NCI-H2029 (cell line): ENCODE results near the gene ZNF322.
"Not testable (repeated sequence)": the region's sequence is repeated elsewhere in the genome, so short reads cannot be mapped to it uniquely, and the experiment has no call there.

ENCODE experiments used
- DNase-seq: peaks from one replicate; lab custom pipeline; 2025; lab: John Stamatoyannopoulos, UW

ZNF322 gene

GRCh38 chr6:26659042-26659999, at the start of gene ZNF322:
Gene ZNF322 (minus strand): TSS chr6:26659746. CDS start chr6:26638553, 21,193 bp downstream.
- DNase-seq, result peak; percentile 91

- DNase-seq, result not testable (repeated sequence)
Measured at GRCh38 chr6:26705780-26706179, 46.2 kb upstream of the ZNF322 start.

GRCh38 chr6:26705352-26705751, 45.8 kb upstream of the ZNF322 start:
- DNase-seq, result not testable (repeated sequence)

GRCh38 chr6:26701023-26701747, 41.6 kb upstream of the ZNF322 start:
- DNase-seq, result not testable (repeated sequence)

GRCh38 chr6:26697496-26697895, 38.0 kb upstream of the ZNF322 start:
- DNase-seq, result not testable (repeated sequence)

- DNase-seq, result not testable (repeated sequence)
Measured at GRCh38 chr6:26689324-26689947, 29.9 kb upstream of the ZNF322 start.

- DNase-seq, result not testable (repeated sequence)
Measured at GRCh38 chr6:26682435-26683042, 23.0 kb upstream of the ZNF322 start.

- DNase-seq, result not testable (repeated sequence)
Measured at GRCh38 chr6:26673287-26673686, 13.7 kb upstream of the ZNF322 start.

GRCh38 chr6:26670558-26670957, 11.0 kb upstream of the ZNF322 start:
- DNase-seq, result not testable (repeated sequence)

GRCh38 chr6:26670003-26670402, 10.5 kb upstream of the ZNF322 start:
- DNase-seq, result not testable (repeated sequence)

- no peak for DNase-seq
Measured at GRCh38 chr6:26660000-26660361, 435 bp upstream of the ZNF322 start.

GRCh38 chr6:26657256-26657655, 2.3 kb downstream of the ZNF322 start:
- no peak for DNase-seq

GRCh38 chr6:26653007-26653406, 6.5 kb downstream of the ZNF322 start:
- DNase-seq, result no peak

GRCh38 chr6:26651133-26651781, 8.3 kb downstream of the ZNF322 start:
- no peak for DNase-seq

- DNase-seq, result no peak
Measured at GRCh38 chr6:26646074-26646473, 13.5 kb downstream of the ZNF322 start.

- DNase-seq, result no peak
Measured at GRCh38 chr6:26640806-26641205, 18.7 kb downstream of the ZNF322 start.

- DNase-seq, result no peak
Measured at GRCh38 chr6:26629359-26629758, 30.2 kb downstream of the ZNF322 start.

GRCh38 chr6:26627843-26628242, 31.7 kb downstream of the ZNF322 start:
- DNase-seq, result no peak

- no peak for DNase-seq
Measured at GRCh38 chr6:26624557-26624956, 35.0 kb downstream of the ZNF322 start.

GRCh38 chr6:26623339-26623859, 36.1 kb downstream of the ZNF322 start:
- DNase-seq, result no peak
